HG03575 (cell line): ENCODE measurements around the gene WDR86.

Source experiments
- ATAC-seq: cut with Tn5 transposase; IDR thresholded peaks from one replicate; pipeline ENCODE4 v1.9.1; 2021; ENCODE audit not compliant: unreplicated experiment, insufficient number of reproducible peaks, low FRiP score; ENCODE audit errors: extremely low read depth

WDR86 gene

DNA sequence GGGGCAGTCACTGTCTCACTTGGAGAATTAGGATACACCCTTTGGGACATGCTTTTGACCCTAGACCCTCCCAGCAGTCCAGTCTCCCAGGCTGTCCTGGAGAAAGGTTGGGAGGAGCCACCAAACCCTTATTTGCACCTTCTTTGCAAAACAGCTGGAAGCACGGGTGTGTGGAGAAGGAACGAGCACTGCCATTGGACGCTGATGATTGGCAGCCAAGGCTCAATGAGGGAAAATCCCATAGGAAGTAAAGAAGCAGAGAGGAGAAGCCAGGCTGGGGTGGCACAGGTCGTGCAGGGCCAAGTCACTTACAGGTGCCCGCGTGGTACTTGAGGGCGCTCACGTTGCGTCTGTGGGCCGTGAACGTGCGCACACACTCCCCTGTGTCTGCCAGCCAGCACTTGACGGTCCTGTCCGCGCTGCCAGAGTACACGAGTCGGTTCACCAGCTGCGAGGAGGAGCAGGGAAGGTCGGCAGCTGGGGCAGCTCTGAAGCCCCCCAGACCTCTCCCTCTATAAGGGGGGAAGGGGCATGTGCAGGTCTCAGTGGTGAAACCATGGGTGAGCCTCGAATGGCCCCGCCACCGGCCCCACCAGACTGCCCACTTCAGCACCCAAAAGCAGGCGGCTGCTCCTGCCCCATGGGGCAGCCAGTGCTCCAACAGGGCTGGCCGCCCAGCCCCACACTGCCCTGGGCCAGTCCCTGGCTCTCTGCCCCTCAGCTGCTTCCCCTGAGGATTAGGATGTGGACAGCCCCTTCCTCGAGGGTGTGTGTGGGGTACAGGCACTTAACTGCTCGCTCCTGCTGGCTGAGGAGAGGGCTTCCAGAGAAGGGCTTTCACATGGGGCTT lies 24.8 kb downstream of the WDR86 start:
- ATAC-seq = no peak

DNA sequence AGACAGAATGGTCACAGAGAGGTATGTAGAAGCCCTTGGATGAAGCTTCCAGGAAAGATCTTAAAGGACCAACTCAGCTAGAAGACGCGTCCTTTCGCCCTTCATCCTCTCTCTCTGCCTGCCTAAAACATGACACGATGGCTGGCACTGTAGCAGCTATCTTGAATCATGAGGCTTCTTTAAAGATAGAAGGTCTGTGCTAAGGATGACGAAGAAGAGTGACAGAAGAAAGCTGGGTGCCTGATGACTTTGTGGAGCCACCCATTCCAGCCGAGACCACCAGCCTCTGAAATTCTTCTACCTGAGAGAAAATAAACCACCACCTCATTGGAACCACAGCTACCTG lies 25.5 kb downstream of the WDR86 start:
- ATAC-seq = no peak

DNA sequence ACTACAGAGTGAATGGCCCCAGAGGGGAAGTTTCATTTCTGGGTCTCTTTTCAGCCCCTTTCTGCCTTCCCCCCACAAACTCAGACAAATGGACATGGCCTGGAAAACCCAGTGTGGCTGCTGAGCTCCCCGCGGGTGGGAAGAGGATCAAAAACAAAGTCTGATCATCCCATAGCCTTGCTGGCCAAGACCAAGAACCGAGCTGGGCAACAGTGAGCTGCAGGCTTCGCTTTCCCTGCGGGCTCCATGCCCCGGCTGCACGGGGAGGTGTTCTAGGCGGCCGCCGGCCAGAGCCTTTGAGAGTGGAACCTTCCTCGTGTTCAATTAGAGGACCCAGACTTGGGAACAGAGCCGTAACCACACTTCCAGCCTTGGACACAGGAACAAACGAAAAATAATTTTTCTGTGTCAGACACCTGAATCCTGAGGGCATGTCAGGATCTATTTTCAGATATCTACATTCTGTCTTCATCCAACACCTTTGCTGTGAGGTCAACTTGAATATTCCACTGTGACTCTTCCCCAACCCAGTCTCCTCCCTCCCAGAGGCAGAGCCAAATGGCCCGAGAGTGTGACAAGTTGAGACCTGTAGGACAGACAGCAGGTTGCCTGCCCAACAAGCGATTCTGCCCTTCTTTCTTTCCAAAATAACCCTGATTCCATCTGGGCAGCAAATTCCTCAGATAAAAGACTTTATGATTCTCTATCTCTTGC lies 26.0 kb downstream of the WDR86 start:
- ATAC-seq = no peak

- no peak for ATAC-seq
Observed at GRCh38 chr7:151382079-151382885, 27.6 kb downstream of the WDR86 start.

DNA sequence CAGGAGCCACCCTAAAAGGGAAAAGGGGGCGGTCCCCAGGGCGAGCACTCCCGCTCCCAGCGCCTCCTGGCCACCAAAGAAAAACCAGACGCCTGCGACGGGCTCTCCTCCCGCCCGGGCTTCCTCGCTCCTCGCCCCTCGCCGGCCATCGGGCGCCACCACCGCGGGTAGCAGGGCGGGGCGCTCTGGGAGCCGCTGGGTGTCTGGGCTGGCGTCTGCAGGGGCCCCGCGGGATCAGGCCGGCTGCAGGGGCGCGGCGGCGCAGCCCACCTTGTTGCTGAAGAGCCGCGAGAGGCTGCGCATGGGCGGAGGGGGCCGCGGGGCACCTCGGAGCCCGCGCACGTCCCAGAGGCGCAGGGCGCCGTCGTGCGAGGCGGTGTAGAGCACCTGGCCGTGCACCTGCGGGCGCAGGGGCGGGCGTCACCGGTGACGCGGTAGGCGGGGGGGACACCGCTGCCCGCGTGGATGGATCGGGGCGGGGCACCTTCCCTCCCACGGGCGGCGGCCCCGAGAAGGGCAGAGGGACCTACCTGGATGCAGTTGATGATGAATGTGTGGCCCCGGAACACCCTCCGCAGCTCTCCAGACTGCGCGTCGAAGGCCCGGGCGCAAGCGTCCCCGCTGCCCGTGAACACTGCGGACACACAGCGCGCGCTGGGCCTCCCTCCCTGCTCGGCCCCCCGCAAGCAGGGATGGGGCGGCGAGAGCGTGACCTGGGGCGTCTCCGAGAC lies 28.3 kb downstream of the WDR86 start:
- ATAC-seq = no peak

GRCh38 chr7:151381098-151381347 lies 28.8 kb downstream of the WDR86 start:
- no peak for ATAC-seq

DNA sequence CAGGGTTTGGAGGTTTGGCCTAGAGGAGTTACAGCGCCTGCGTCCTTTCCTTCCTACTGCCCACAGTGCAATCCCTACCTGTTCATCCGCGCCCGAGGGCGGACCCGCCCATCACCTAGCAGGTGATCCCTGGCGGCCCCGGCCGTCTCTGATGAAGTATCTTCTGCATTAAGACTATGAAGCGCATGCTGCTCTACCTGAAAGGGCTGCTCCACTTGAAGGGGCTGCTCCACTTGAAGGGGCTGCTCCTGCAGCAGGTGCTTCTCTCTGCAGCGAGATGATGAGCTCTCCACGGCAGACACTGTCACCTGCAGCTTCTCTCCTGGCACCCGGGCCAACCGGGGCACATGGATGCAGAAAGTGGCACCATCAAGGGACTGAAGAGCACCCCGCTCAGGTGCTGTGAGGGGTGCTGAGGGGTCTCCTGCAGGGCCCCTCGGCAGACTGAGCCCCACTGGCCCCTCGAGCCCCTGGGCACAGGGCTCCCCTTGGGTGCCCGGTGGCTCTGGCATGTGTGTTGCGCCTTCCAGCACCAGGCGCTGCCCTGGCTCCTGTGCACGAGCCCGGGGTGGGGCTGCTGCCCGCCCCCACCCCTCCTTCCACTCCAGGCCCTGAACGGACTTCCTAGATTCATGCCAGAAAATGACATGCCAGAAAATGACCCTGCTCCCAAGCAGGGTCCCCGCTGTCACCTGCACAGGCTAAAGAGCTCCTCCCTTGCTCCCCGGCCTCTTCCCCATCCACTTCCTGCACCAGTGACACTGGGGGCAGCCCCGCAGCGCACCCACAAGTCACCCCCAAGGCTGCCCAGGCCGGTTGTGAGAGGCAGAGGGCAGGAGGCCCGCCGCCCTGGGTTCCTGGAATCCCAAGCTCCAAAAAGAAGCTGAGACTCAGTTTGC lies 29.4 kb downstream of the WDR86 start:
- ATAC-seq = no peak

DNA sequence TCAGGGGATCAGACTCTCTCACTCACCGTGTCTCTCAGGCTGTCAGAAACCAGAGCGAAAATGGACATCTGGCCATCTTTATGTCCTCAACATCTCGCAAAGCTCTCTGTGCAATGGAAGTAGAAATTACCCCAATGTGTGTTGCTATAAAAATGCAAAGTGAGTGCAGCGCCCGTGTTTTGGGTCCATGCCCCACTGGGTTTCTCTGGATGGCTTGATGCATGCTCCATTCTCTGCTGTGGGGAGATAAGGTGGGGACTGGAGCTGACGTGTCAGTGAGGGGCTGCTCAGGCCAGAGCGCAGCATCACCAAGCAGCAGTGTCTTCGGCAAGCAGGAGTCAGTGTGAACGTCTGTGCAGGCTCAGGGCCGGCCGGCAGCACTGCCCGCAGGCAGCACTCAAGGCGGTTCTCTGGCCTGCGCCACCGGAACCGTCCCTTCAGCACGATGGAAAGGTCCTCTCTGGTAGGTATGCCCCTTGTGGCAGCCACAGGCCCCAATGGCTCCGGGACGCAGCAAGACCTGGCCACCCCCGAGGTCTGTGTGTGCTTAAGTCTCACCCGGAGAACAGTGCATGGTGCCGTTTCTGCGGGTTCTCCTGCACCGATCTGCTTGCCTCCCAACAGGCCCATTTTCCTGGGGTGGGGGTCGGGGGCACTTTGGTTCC lies 30.2 kb downstream of the WDR86 start:
- no peak for ATAC-seq

DNA sequence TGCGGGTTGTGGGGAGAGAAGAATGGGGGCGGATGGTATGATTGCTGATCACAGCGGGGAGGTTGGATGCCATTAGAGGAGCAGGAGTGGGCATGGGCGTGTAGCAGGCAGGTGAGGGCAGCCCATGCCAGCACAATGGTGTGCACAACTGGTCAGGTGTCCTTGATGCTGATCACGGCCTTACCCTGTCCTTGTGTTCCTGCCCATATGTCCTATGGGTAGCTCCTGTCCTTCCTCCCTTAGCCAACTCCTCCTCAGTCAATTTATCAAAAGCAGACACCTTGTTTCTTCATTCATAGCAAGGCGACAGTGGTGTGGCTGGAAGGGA lies 30.7 kb downstream of the WDR86 start:
- ATAC-seq = no peak

DNA sequence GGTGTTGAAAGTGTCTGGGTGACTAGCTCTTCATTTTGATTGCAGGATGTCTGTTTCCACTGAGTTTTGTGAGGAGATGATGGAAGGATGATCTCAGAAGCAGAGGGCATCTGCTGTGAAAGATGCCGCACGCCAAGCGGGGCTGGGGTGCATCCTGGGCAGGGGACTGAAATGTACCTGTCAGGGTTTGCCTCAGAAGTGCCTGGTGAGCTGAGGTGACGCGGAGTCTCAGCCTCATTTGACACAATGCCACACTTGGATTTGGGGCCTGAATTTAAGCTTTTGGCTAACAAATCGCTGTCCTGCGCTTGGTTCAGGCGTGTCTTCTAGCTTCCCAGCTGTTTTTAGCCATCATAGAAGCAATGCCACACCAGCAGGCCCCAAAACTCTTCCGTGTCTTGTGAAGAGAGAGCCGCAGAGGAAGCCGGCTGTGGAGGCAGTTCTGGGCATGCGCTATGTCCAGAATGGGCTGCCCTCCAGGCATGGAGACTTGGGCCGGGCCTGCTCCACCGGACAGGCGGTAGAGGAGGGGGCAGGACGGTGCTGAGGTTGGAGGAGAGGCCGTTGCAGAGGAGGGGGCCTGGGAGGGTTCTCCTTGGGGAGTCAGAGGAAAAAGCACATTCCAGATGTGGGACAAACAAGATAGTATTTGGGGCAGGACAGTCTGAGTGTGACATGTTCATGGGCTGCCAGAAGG lies 31.2 kb downstream of the WDR86 start:
- ATAC-seq = no peak

DNA sequence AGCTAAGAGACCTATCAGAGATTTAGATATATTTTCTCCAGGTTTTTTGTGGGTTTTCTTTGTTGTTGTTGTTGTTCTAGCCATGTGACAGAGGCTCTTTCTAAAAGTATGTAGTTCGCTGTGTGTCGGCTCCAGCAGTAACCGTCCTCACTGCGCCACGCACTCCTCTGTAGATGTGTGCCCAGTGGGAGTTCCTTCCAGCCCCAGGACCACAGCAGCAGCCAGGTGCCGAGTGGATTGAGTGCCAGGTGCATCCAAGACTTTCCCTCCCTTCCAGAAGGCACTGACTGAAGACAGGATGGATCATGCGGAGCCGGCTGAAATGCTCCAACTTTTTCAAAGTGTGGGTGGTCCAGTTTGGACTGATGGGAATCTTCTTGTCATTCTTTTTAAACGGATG lies 31.8 kb downstream of the WDR86 start:
- ATAC-seq = no peak

- no peak for ATAC-seq
Observed at GRCh38 chr7:151377406-151377805, 32.4 kb downstream of the WDR86 start.

- ATAC-seq = no peak
Observed at GRCh38 chr7:151376218-151376902, 33.5 kb downstream of the WDR86 start.

DNA sequence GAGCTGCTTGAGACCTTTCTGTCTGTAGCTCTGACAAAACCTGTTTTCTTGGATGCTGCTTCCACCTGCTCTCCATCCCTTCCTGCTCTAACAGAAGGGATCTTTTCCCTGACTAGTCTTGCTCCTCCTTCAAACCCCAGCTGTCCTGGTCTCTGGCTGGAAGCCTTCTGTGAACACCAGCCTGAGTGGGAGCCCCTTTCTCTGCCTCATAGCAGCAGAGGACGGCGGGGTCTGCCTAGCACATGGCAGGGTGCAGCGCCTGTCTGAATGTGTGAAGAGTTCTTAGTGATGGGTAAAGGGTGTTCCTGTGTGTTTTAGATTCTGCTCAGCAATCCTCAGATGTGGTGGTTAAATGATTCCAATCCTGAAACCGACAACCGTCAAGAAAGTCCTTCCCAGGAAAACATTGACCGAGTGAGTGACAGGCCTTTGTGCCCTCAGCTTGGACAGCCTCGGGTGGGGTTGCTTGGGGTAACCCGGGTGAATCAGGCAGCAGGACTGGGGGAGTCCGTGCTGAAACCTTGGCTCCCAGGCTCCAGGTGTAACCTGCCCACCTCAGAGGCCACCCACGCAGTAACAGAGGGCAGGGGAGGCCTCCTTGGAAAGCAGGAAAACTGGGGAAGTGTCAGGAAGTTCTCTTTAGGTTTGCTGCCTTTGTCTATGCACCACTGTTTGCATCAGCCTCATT lies 34.2 kb downstream of the WDR86 start:
- no peak for ATAC-seq

- no peak for ATAC-seq
Observed at GRCh38 chr7:151374726-151375125, 35.1 kb downstream of the WDR86 start.

DNA sequence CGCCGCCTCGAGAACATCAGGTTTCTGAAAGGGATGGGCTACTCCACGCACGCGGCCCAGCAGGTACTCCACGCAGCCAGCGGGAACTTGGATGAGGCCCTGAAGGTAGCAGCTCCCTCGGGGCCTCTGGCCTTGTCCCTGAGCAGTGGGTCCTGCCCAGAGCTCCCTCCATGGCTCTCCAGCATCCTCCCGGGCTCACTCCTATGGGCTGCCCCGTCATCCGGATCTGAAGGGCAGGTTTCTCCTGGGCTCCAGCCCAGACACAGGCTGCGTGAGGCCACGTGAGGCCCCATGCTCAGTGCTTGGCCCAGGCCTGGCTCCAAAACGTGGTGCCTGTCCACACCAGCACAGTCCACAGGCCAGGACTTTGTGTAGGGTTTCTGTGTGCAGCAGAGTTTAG lies 35.7 kb downstream of the WDR86 start:
- ATAC-seq = no peak

DNA sequence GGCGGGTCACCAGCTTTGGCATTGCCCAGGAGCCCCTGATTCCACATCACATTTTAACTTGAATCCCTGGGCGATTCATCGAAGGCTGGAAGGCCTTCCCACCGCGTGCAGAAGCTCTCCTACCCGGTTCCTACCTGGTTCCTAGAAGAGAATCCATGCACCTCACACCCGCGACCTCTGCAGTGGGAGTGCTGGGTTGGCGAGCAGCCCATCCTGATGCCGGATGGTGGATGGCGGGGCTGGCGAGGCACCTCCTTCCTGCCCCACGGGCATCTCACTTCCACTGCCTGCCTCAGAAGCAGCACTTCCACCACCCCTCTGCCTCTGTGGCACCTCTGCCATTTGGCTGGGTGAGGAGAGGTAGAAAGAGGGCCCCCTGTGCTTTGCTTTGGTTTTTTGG lies 36.2 kb downstream of the WDR86 start:
- no peak for ATAC-seq
